ENCODE measurements around the gene PARK7. TPM values are rescaled to one million over a fixed set of nuclear protein-coding genes. Genes with fewer than 3 reads are reported as not detected.

PARK7 gene
- total RNA-seq, 2 experiments from 2014 or later = 310 to 434 TPM

DNA sequence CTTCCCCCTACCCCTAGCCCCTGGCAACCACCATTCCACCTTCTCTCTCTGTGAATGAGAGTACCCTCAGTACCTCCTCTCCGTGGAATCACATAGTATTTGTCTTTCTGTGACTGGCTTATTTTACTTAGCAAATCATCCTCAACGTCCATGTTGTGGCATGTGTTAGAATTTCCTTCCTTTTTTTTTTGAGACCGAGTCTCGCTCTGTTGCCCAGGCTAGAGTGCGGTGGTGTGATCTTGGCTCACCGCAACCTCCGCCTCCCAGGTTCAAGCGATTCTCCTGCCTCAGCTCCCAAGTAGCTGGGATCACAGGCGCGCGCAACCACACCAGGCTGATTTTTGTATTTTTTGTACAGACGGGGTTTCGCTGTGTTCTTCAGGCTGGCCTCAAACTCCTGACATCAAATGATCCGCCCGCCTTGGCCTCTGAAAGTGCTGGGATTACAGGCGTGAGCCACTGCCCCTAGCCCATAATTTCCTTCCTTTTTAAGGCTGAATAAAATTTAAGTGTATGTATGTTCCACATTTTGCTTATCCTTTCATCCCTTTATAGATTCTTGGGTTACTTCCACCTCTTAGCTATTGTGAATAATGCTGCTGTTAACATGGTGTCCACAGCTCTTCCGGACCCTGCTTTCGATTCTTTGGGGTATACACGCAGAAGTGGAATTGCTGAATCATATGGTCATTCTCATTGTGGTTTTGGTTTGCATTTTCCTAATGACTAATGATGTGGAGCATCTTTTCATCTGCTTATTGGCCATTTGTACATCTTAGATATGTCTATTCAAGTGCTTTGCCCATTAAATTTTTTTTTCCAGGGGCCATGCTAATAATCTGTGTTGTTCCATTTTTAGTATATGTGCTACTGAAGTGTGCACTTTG lies 32.3 kb downstream of the PARK7 start:
- peak; percentile 9 for ATAC-seq
- peaks cover 30% of the 10 kb centered on the region for H3K36me3 Mint-ChIP-seq

DNA sequence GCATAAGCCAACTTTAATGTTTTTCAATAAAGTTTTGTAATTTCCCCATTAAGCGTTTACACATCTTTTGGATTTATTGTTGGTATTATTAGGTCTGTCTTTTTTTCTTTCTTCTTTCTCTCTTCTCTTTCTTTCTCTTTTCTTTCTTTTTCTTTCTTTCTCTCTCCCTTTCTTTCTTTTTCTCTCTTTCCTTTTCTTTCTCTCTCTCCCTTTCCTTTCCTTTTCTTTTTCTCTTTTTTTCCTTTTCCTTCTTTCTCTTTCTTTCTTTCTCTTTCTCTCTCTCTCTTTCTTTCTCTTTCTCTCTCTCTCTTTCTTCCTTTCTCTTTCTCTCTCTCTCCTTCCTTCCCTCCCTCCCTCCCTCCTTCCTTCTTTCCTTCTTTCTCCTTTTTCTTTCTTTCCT lies 33.3 kb downstream of the PARK7 start:
- Mint-ChIP-seq H3K27ac (no peak overlapping the region), H3K27me3 (no peaks in the 10 kb centered on the region), H3K36me3 (peaks cover 25% of the 10 kb centered on the region), H3K4me3 (no peak overlapping the region), H3K9me3 (ENCODE audit: low read depth) (peaks cover 7% of the 10 kb centered on the region), H3K4me1 (peaks cover 10% of the 10 kb centered on the region)
- no peak for DNase-seq
- no peak for ATAC-seq
- CTCF ChIA-PET = no interaction called here

More for the DNA sequence above, 32.3 kb downstream of the PARK7 start:
- Mint-ChIP-seq H3K4me1 (peaks cover 10% of the 10 kb centered on the region), H3K27me3 (no peaks in the 10 kb centered on the region), H3K4me3 (no peak overlapping the region), H3K27ac (no peak overlapping the region), H3K9me3 (ENCODE audit: low read depth) (peaks cover 7% of the 10 kb centered on the region)
- no peak for DNase-seq
- CTCF ChIA-PET = no interaction called here

- DNase-seq = no peak
- Mint-ChIP-seq H3K36me3 (peaks cover 19% of the 10 kb centered on the region), H3K27me3 (no peaks in the 10 kb centered on the region), H3K4me1 (peaks cover 10% of the 10 kb centered on the region), H3K4me3 (no peak overlapping the region), H3K9me3 (ENCODE audit: low read depth) (peaks cover 2% of the 10 kb centered on the region), H3K27ac (no peak overlapping the region)
- CTCF ChIA-PET = no interaction called here
- ATAC-seq = no peak
Measured at GRCh38 chr1:7995437-7995836, 33.9 kb downstream of the PARK7 start.

- Mint-ChIP-seq H3K27me3 (no peaks in the 10 kb centered on the region), H3K4me1 (no peaks in the 10 kb centered on the region), H3K27ac (no peak overlapping the region), H3K36me3 (peaks cover 5% of the 10 kb centered on the region), H3K4me3 (no peak overlapping the region), H3K9me3 (ENCODE audit: low read depth) (no peaks in the 10 kb centered on the region)
- ATAC-seq (no peak), DNase-seq (no peak)
- CTCF ChIA-PET = no interaction called here
Measured at GRCh38 chr1:8002329-8002910, 40.9 kb downstream of the PARK7 start.

DNA sequence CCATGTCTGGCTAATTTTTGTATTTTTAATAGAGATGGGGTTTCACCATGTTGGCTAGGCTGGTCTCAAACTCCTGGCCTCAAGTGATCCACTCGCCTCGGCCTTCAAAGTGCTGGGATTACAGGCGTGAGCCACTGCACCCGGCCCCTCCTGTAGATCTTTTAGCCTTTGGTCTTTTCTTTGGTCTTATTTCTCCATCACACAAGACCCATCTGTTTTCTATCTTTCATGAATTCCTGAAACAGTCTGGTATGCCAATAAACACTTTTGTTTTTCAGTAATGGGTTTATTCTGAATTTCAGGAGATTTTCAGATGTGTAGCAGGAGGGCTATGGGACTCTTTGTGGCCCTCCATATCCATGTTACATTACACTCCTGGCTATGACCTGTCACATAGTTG lies 41.4 kb downstream of the PARK7 start:
- ATAC-seq = no peak
- Mint-ChIP-seq H3K27me3 (no peaks in the 10 kb centered on the region), H3K4me3 (no peak overlapping the region), H3K4me1 (no peaks in the 10 kb centered on the region), H3K27ac (no peak overlapping the region), H3K36me3 (peaks cover 3% of the 10 kb centered on the region), H3K9me3 (ENCODE audit: low read depth) (no peaks in the 10 kb centered on the region)
- DNase-seq = no peak
- CTCF ChIA-PET = no interaction called here

GRCh38 chr1:8003438-8004112 lies 42.1 kb downstream of the PARK7 start:
- CTCF ChIA-PET = no interaction called here
- no peaks in the 10 kb centered on the region for H3K4me1 Mint-ChIP-seq
- no peak overlapping the region for H3K4me3 Mint-ChIP-seq
- no peak overlapping the region for H3K27ac Mint-ChIP-seq
- H3K27me3 Mint-ChIP-seq = no peaks in the 10 kb centered on the region
- ATAC-seq = no peak
- H3K36me3 Mint-ChIP-seq = peaks cover 2% of the 10 kb centered on the region
- DNase-seq = no peak
- H3K9me3 Mint-ChIP-seq (ENCODE audit: low read depth) = no peaks in the 10 kb centered on the region

- Mint-ChIP-seq H3K9me3 (ENCODE audit: low read depth) (no peaks in the 10 kb centered on the region), H3K27ac (no peak overlapping the region), H3K4me3 (no peak overlapping the region), H3K36me3 (peaks cover 2% of the 10 kb centered on the region), H3K27me3 (no peaks in the 10 kb centered on the region), H3K4me1 (no peaks in the 10 kb centered on the region)
- CTCF ChIA-PET = no interaction called here
- no peak for DNase-seq
- no peak for ATAC-seq
Measured at GRCh38 chr1:8004113-8004802, 42.7 kb downstream of the PARK7 start.

- no peak for ATAC-seq
- no peaks in the 10 kb centered on the region for H3K27me3 Mint-ChIP-seq
- H3K9me3 Mint-ChIP-seq (ENCODE audit: low read depth) = no peaks in the 10 kb centered on the region
- CTCF ChIA-PET = interaction anchor here (0.6 to 1.6 kb wide), 4 partner anchors 10 to 309 kb away, joined by 3 to 4 read pairs (median 4); no protein-coding TSS in a partner anchor
- no peak for DNase-seq
- no peaks in the 10 kb centered on the region for H3K4me1 Mint-ChIP-seq
- no peak overlapping the region for H3K27ac Mint-ChIP-seq
- H3K36me3 Mint-ChIP-seq = no peaks in the 10 kb centered on the region
- H3K4me3 Mint-ChIP-seq = no peak overlapping the region
Measured at GRCh38 chr1:8004803-8005573, 43.5 kb downstream of the PARK7 start.

DNA sequence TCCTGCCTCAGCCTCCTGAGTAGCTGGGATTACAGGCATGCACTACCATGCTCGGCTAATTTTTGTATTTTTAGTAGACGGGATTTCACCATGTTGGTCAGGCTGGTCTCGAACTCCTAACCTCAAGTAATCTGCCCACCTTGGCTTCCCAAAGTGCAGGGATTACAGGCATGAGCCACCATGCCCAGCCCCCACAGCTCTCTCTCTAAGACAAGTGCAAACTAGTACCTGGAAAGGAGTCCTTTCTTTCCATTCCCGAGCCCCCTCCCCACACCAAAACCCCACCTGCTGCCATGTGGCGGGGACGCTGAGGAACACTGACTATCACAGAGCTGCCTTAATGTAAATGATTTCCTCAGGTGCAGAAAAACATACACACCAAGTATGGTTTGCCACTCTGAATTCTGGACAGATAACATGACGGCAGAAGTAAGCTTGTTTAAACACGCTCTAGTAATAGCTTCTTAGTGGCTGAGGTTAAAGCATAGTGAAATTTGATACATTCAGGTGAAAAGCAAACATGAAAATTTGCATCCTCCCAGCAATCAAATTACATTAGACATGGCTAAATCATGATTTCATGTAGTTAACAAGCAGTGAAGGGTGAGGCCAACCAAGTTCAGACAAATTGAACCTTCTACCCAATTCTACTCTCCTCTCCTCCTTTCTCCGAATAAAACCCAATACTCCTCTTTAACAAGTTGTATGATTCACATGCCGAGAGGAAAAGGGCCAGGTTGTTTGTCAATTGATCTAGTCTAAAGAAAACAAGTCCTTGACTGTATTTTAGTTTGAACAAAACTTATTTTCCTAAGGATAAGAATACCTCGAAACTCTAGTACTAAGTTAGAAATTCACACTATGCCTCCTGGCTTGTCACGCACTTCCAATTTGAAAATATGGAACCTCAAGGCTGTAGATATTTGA lies 44.8 kb downstream of the PARK7 start:
- CTCF ChIA-PET = interaction anchor here (0.7 to 1.6 kb wide), 3 partner anchors 9 to 308 kb away, joined by 3 to 4 read pairs (median 3); no protein-coding TSS in a partner anchor
- Mint-ChIP-seq H3K4me3 (no peak overlapping the region), H3K27ac (no peak overlapping the region), H3K9me3 (ENCODE audit: low read depth) (no peaks in the 10 kb centered on the region), H3K36me3 (no peaks in the 10 kb centered on the region), H3K4me1 (no peaks in the 10 kb centered on the region), H3K27me3 (no peaks in the 10 kb centered on the region)
- DNase-seq (no peak), ATAC-seq (no peak)

GRCh38 chr1:8009043-8010002 lies 47.8 kb downstream of the PARK7 start:
- H3K27me3 Mint-ChIP-seq = no peaks in the 10 kb centered on the region
- ATAC-seq (no peak), DNase-seq (no peak)
- H3K36me3 Mint-ChIP-seq = no peaks in the 10 kb centered on the region
- CTCF ChIA-PET = interaction anchor here (9.1 kb wide), 1 partner anchor 342 kb away, joined by 79 read pairs; no protein-coding TSS in a partner anchor
- H3K9me3 Mint-ChIP-seq (ENCODE audit: low read depth) = no peaks in the 10 kb centered on the region
- no peak overlapping the region for H3K27ac Mint-ChIP-seq
- H3K4me1 Mint-ChIP-seq = no peaks in the 10 kb centered on the region
- no peak overlapping the region for H3K4me3 Mint-ChIP-seq

GRCh38 chr1:8010080-8010664 lies 48.7 kb downstream of the PARK7 start:
- H3K36me3 Mint-ChIP-seq = no peaks in the 10 kb centered on the region
- no peaks in the 10 kb centered on the region for H3K27me3 Mint-ChIP-seq
- no peak for ATAC-seq
- H3K27ac Mint-ChIP-seq = no peak overlapping the region
- H3K4me1 Mint-ChIP-seq = no peaks in the 10 kb centered on the region
- no peaks in the 10 kb centered on the region for H3K9me3 Mint-ChIP-seq (ENCODE audit: low read depth)
- DNase-seq = no peak
- CTCF ChIA-PET = interaction anchor here (1.5 to 9.1 kb wide), 2 partner anchors 29 to 341 kb away, joined by 3 to 79 read pairs; no protein-coding TSS in a partner anchor
- H3K4me3 Mint-ChIP-seq = no peak overlapping the region

Data from activated CD8-positive, alpha-beta memory T cell treated with anti-CD3 and anti-CD28 coated beads, Interleukin-2, amount 10 ng/mL, durations not matched to agents 7 days and 5 days (primary cell).